HepG2 (cell line): ENCODE data around the gene SNF8. TPM values are rescaled to one million over a fixed set of nuclear protein-coding genes. Genes with fewer than 3 reads are reported as not detected.

ENCODE experiments used
- ATAD3A ChIP-seq: sonication (generic); formaldehyde crosslinking; IDR thresholded peaks from 2 replicates; pipeline ENCODE4 v1.4.0; 2020; ENCODE audit warnings: missing genetic modification reagents
- KLF6 ChIP-seq: IDR thresholded peaks from 2 replicates; pipeline ENCODE4 v1.8.0; 2016; ENCODE audit warnings: missing biosample characterization, missing genetic modification reagents
- PLRG1 ChIP-seq: fragments of 450-650 bp; conservative IDR thresholded peaks from 2 replicates; pipeline ENCODE4 v1.6.1; 2016
- RELA ChIP-seq: sonication (generic); formaldehyde crosslinking; IDR thresholded peaks from 2 replicates; pipeline ENCODE4 v1.4.0; 2020; ENCODE audit warnings: missing genetic modification reagents
- REXO4 ChIP-seq: sonication (generic); formaldehyde crosslinking; IDR thresholded peaks from 2 replicates; pipeline ENCODE4 v1.8.0; 2022; ENCODE audit warnings: missing genetic modification reagents, mild to moderate bottlenecking, borderline replicate concordance
- TGIF2 ChIP-seq: IDR thresholded peaks from 2 replicates; pipeline ENCODE4 v1.6.1; 2016; ENCODE audit warnings: control low read depth, missing compliant biosample characterization
- THYN1 ChIP-seq: sonication (generic); formaldehyde crosslinking; IDR thresholded peaks from 2 replicates; pipeline ENCODE4 v1.8.1; 2023; ENCODE audit warnings: low read depth, mild to moderate bottlenecking, moderate library complexity, missing genetic modification reagents, borderline replicate concordance
- ZFP41 ChIP-seq: sonication (generic); formaldehyde crosslinking; IDR thresholded peaks from 2 replicates; pipeline ENCODE4 v1.4.0; 2020; ENCODE audit warnings: mild to moderate bottlenecking, missing genetic modification reagents, borderline replicate concordance
- ZNF3 ChIP-seq: IDR thresholded peaks from 2 replicates; pipeline ENCODE4 v1.7.0; 2017; ENCODE audit warnings: inconsistent platforms
- ZNF510 ChIP-seq: sonication (generic); formaldehyde crosslinking; IDR thresholded peaks from 2 replicates; pipeline ENCODE4 v1.4.0; 2020; ENCODE audit warnings: low read depth, mild to moderate bottlenecking, missing genetic modification reagents
- ZNF567 ChIP-seq: sonication (generic); formaldehyde crosslinking; IDR thresholded peaks from 2 replicates; pipeline ENCODE4 v1.8.1; 2023; ENCODE audit warnings: mild to moderate bottlenecking, missing genetic modification reagents, borderline replicate concordance
- ZNF674 ChIP-seq: sonication (generic); formaldehyde crosslinking; IDR thresholded peaks from 2 replicates; pipeline ENCODE4 v1.5.0; 2020; ENCODE audit warnings: low read depth, mild to moderate bottlenecking, missing genetic modification reagents
- ZNF749 ChIP-seq: sonication (generic); formaldehyde crosslinking; IDR thresholded peaks from 2 replicates; pipeline ENCODE4 v1.8.0; 2022; ENCODE audit warnings: mild to moderate bottlenecking, missing genetic modification reagents, moderate library complexity, borderline replicate concordance
- ZNF839 ChIP-seq: sonication (generic); formaldehyde crosslinking; IDR thresholded peaks from 2 replicates; pipeline ENCODE4 v1.4.0; 2020; ENCODE audit warnings: missing genetic modification reagents, mild to moderate bottlenecking, borderline replicate concordance
- polyA plus RNA-seq, 8 experiments: library from polyadenylated mRNA; depleted of rRNA in 3 of 8; stranded (reverse) in 7 of 8; unstranded in 1 of 8; fragments of >200 nt; fragmentation: Illumina TruSeq in 4 of 8; extraction: Trizol in 4 of 8; gene quantifications; 2 replicates each; pipeline versions ENCODE4 v1.2.1 to v1.2.3, GENCODE V29; 2011 to 2016; ENCODE audit warnings: low read depth in 4 of 8, missing spikeins in 1 of 8, mixed read lengths in 1 of 8; ENCODE audit not compliant: insufficient read depth in 1 of 8
- total RNA-seq, 5 experiments: library from RNA; depleted of rRNA; stranded (reverse); fragments of >200 nt; fragmentation: Illumina TruSeq; extraction: Trizol; gene quantifications; 2 replicates each; pipeline ENCODE4 v1.2.3, GENCODE V29; 2016; ENCODE audit warnings: low read depth in 1 of 5
- TF ChIP-seq, protein P1 (sequence below): sonication (generic); formaldehyde crosslinking; IDR thresholded peaks from 2 replicates; pipeline ENCODE4 v1.5.1; 2020; ENCODE audit warnings: missing genetic modification reagents, mild to moderate bottlenecking, borderline replicate concordance
- TF ChIP-seq, protein P2 (sequence below): sonication (generic); formaldehyde crosslinking; IDR thresholded peaks from 2 replicates; pipeline ENCODE4 v1.8.0; 2022; ENCODE audit warnings: mild to moderate bottlenecking, missing genetic modification reagents, borderline replicate concordance
- TF ChIP-seq, protein P3 (sequence below): sonication (generic); formaldehyde crosslinking; IDR thresholded peaks from 2 replicates; pipeline ENCODE4 v1.4.0; 2020; ENCODE audit warnings: missing genetic modification reagents
- TF ChIP-seq, protein P4 (sequence below): sonication (generic); formaldehyde crosslinking; IDR thresholded peaks from 2 replicates; pipeline ENCODE4 v1.4.0; 2020; ENCODE audit warnings: missing genetic modification reagents
- TF ChIP-seq, protein P5 (sequence below): sonication (generic); formaldehyde crosslinking; IDR thresholded peaks from 2 replicates; pipeline ENCODE4 v1.4.0; 2020; ENCODE audit warnings: missing genetic modification reagents, mild to moderate bottlenecking, borderline replicate concordance

SNF8 gene
- total and polyA plus RNA-seq, 2 of the 13 experiments (the other 11 are each of a cell fraction or from before 2014, with no cell fraction given) = 114 to 153 TPM

DNA sequence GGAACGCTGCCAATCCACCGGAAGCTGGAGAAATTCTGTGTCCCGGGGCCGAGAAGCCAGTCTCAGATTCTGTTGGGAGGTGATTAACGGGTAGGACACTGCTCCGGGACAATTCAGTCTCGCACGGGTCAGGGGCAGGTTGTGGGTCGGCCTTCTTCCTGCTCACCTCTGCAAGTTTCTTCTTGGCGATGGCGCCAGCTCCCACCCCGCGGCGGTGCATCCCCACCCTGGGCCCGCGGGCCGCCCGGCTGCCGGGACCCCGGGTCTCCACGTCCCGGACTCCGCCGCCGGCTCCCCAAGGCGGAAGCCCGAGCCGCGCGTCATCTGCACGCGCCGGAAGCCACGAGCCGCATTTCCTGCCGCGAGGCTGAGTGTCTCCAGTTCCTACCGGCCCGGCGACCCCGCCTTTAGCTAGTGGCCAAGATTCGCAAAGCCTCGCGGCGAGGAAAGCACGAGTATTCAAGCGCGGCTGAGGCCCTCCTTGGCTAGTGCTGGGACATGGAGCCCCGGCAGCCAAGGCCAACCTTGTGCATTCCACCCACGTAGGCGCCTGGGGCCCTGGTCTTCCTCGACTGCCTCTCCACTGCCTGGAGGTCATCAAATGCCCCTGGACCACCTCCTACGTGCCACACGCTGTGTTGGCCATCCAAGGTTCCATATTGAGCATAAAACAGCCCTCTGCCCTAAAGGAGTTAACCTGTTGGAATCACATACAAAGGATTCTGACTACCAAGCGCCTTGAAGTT is at the start of gene SNF8 (continued):
- TF ChIP-seq ZNF839 (CRISPR knock-in tag) (peak; percentile 95), ZNF510 (CRISPR knock-in tag) (no peak; the same call in 1 of the 2 replicates), REXO4 (no peak), ZFP41 (CRISPR knock-in tag) (peak; percentile 94), ZNF749 (peak; percentile 30; the same call in 1 of the 2 replicates), RELA (no peak), ZNF674 (peak; percentile 59; the same call in 1 of the 2 replicates), ATAD3A (no peak), PLRG1 (no peak), TGIF2 (peak; percentile 58; the same call in 1 of the 2 replicates), ZNF3 (CRISPR knock-in tag) (peak; percentile 59; the same call in 1 of the 2 replicates), KLF6 (CRISPR knock-in tag) (peak; percentile 76; the same call in 1 of the 2 replicates), ZNF567 (peak; percentile 98), THYN1 (CRISPR knock-in tag) (peak; percentile 19; the same call in 1 of the 2 replicates)
- TF ChIP-seq, protein P1, sequence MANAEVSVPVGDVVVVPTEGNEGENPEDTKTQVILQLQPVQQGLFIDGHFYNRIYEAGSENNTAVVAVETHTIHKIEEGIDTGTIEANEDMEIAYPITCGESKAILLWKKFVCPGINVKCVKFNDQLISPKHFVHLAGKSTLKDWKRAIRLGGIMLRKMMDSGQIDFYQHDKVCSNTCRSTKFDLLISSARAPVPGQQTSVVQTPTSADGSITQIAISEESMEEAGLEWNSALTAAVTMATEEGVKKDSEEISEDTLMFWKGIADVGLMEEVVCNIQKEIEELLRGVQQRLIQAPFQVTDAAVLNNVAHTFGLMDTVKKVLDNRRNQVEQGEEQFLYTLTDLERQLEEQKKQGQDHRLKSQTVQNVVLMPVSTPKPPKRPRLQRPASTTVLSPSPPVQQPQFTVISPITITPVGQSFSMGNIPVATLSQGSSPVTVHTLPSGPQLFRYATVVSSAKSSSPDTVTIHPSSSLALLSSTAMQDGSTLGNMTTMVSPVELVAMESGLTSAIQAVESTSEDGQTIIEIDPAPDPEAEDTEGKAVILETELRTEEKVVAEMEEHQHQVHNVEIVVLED (CRISPR knock-in tag) = peak; percentile 86
- TF ChIP-seq, protein P2, sequence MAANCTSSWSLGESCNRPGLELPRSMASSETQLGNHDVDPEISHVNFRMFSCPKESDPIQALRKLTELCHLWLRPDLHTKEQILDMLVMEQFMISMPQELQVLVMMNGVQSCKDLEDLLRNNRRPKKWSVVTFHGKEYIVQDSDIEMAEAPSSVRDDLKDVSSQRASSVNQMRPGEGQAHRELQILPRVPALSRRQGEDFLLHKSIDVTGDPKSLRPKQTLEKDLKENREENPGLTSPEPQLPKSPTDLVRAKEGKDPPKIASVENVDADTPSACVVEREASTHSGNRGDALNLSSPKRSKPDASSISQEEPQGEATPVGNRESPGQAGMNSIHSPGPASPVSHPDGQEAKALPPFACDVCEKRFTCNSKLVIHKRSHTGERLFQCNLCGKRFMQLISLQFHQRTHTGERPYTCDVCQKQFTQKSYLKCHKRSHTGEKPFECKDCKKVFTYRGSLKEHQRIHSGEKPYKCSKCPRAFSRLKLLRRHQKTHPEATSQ (CRISPR knock-in tag) = no peak
- TF ChIP-seq, protein P3, sequence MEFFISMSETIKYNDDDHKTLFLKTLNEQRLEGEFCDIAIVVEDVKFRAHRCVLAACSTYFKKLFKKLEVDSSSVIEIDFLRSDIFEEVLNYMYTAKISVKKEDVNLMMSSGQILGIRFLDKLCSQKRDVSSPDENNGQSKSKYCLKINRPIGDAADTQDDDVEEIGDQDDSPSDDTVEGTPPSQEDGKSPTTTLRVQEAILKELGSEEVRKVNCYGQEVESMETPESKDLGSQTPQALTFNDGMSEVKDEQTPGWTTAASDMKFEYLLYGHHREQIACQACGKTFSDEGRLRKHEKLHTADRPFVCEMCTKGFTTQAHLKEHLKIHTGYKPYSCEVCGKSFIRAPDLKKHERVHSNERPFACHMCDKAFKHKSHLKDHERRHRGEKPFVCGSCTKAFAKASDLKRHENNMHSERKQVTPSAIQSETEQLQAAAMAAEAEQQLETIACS = no peak; the same call in 1 of the 2 replicates
- TF ChIP-seq, protein P4, sequence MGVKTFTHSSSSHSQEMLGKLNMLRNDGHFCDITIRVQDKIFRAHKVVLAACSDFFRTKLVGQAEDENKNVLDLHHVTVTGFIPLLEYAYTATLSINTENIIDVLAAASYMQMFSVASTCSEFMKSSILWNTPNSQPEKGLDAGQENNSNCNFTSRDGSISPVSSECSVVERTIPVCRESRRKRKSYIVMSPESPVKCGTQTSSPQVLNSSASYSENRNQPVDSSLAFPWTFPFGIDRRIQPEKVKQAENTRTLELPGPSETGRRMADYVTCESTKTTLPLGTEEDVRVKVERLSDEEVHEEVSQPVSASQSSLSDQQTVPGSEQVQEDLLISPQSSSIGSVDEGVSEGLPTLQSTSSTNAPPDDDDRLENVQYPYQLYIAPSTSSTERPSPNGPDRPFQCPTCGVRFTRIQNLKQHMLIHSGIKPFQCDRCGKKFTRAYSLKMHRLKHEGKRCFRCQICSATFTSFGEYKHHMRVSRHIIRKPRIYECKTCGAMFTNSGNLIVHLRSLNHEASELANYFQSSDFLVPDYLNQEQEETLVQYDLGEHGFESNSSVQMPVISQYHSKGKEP (CRISPR knock-in tag) = no peak; the same call in 1 of the 2 replicates
- TF ChIP-seq, protein P5, sequence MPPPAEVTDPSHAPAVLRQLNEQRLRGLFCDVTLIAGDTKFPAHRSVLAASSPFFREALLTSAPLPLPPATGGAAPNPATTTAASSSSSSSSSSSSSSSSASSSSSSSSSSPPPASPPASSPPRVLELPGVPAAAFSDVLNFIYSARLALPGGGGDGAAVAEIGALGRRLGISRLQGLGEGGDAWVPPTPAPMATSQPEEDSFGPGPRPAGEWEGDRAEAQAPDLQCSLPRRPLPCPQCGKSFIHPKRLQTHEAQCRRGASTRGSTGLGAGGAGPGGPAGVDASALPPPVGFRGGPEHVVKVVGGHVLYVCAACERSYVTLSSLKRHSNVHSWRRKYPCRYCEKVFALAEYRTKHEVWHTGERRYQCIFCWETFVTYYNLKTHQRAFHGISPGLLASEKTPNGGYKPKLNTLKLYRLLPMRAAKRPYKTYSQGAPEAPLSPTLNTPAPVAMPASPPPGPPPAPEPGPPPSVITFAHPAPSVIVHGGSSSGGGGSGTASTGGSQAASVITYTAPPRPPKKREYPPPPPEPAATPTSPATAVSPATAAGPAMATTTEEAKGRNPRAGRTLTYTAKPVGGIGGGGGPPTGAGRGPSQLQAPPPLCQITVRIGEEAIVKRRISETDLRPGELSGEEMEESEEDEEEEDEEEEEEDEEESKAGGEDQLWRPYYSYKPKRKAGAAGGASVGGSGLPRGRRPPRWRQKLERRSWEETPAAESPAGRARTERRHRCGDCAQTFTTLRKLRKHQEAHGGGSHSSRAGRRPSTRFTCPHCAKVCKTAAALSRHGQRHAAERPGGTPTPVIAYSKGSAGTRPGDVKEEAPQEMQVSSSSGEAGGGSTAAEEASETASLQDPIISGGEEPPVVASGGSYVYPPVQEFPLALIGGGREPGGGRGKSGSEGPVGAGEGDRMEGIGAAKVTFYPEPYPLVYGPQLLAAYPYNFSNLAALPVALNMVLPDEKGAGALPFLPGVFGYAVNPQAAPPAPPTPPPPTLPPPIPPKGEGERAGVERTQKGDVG (CRISPR knock-in tag) = peak; percentile 95
